ENCODE data around the gene RTP5.

Gene RTP5

GRCh38 chr2:241858206-241859016 lies 11.1 kb upstream of the RTP5 start, which contains the start of gene PDCD1:
PDCD1 (minus strand) TSS chr2:241858894; CDS start chr2:241858838, 56 bp downstream.
- DNase-seq: no peak

DNA sequence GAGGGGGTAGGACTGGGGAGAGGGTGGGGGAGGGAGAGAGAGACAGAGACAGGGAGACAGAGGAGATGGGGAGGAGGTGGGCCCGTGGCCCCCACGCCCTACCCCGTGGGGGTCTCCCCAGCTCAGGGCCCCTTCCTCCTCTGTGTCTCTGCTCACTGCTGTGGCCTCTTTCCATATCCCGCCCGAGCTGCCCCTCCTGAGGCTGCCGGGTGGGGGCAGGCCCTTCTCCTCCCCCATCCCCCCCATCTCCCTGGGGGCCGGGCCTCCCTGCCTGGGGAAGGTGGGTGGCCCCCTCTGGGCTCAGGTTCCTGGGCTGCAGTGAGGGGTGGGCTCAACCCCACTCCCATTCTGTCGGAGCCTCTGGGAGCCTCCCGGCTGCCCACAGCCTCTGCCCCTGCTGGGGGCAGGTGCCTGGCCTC lies 10.5 kb upstream of the RTP5 start:
- no peak for DNase-seq

DNA sequence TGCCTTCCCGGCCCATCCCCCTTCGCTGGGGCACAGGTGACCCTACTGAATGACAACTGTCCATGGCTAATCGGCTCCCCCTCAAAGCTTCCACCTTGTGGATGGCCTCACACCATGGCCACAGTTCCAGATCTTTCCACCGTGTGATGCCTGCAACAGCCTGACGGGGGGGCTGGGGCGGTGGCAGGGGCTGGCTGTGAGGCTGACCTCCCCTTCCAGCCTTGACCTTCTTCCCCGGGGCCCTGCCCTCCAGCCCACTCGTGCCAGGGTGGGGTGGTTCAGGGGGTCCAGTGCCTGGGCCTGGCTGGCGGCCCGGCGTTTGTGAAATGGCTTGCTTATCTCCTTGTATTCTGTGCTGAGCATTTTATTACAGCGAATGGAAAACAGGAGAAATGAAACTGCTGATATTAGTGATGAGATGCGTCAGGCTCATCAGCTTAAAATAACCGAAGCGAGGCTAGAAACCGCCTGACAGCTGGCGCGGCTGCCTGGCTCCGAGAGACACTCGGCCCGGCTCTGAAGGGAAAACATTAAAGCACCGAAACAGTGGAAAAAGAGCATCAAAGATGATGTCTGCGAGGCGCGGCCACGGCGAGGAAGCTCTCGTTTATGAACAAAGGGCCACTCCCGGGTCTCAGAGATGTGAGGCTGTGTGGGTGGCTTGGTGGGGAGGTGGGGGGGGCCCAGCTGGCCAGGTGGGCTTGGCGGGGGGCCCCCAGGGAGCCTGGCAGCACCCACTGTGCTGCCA lies 9.9 kb upstream of the RTP5 start:
- DNase-seq: no peak

- DNase-seq: no peak
Observed at GRCh38 chr2:241860184-241861078, 9.1 kb upstream of the RTP5 start.

- no peak for DNase-seq
Observed at GRCh38 chr2:241861264-241861663, 8.3 kb upstream of the RTP5 start.

- DNase-seq: no peak
Observed at GRCh38 chr2:241862093-241862492, 7.4 kb upstream of the RTP5 start.

DNA sequence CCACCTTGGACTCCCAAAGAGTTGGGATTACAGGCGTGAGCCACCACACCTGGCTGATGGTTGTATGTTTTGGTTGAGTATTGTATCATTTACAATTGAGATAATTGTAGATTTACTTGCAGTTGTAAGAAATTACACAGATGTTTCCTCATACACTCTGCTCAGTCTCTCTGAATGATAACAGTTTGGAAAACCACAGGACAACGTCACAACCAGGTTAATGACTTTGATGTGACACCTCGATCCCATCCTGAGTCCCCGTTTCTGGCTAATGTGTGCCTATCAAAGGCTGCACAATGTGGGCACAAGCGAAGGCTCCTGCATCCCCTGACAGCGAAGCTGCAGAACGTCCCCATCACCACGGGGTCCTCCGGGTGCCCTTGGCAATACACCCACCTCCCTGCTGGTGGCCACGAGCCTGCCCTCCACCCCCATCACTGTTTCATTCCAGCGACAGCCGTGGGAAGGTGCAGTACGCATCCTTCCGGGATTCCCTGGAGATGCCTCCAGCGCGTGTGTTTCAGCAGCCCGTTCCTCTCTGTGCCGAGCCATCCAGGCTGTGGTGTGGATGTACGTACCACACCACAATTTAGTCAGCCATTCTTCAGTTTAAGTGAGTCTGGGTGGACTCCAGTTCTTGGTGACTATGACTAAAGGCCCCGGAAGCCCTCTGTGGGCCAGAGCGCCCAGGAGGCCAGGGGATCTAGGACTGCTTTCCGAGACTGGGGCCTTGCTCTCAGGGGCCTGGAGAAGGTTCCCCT lies 6.6 kb upstream of the RTP5 start:
- DNase-seq: no peak

GRCh38 chr2:241863536-241863954 lies 6.0 kb upstream of the RTP5 start:
- no peak for DNase-seq

DNA sequence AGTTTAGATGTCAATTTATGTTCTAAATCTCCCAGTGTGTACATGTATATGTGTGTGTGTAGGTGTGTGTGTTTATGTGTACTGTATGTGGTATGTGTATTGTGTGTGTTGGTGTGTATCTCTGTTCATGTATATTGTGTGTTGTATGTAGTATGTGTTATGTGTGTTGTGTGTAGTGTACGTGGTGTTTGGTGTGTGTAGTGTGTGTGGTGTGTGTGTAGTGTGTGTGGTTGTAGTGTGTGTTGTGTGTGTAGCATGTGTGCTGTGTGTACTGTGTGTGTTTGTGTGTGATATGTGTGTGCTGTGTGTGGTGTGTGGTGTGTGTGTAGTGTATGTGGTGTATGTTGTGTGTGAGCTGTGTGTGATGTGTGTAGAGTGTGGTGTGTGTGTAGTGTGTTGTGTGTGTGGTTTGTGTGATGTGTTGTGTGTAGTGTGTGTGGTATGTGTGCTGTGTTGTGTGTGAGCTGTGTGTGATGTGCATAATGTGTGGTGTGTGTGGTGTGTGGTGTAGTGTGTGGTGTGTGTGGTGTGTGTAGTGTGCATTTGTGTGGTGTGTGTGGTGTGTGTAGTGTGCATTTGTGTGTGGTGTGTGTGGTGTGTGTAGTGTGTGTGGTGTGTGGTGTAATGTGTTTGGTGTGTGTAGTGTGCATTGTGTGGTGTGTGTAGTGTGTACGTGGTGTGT lies 5.2 kb upstream of the RTP5 start:
- no peak for DNase-seq

DNA sequence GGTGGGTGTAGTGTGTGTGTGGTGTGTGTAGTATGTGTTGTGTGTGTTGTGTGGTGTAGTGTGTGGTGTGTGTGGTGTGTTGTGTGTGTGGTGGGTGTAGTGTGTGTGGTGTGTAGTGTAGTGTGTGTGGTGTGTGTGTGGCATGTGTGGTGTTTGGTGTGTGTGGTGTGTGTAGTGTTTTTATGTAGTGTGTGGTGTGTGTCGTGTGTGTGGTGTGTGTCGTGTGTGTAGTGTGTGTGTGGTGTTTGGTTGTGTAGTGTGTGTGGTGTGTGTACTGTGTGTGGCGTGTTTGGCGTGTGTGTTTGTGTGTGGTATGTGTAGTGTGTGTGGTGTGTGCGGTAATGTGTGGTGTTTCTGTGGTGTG lies 4.7 kb upstream of the RTP5 start:
- no peak for DNase-seq

- no peak for DNase-seq
Observed at GRCh38 chr2:241865416-241865956, 4.0 kb upstream of the RTP5 start.

DNA sequence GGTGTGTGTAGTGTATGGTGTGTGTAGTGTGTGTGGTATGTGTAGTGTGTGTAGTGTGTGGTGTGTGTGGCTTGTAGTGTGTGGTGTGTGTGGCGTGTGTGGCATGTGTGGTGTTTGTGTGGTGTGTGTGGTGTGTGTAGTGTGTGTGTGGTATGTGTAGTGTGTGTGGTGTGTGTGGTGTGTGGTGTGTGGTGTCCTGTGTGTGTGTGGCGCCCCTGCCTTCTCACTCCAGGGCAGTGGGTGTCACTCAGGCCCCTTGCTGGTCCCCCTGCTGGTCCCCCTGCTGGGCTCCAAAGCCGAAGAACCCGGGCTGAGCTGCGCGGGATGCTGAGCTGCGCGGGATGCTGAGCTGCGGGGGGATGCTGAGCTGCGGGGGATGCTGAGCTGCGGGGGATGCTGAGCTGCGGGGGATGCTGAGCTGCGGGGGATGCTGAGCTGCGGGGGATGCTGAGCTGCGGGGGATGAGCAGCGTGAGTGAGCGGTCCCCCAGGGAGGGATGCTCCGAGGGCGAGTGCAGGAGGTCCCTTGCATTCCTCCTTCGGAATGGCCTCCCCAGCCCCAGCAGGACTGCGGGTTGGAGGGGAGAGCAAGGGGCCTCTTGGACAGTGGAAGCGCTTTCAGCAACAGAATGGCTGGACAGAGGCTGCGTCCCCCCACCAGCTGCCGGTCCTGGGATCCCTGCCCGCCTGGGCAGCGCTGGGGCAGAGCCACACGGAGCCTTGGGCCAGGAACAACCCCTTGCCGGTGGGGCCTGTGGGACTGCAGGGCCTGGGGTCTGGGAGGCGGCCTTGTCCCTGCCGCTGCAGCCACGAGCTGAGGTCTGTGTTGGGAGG lies 3.4 kb upstream of the RTP5 start:
- DNase-seq: no peak

GRCh38 chr2:241866790-241867645 lies 2.5 kb upstream of the RTP5 start:
- no peak for DNase-seq

- no peak for DNase-seq
Observed at GRCh38 chr2:241867776-241868420, 1.6 kb upstream of the RTP5 start.

- no peak for DNase-seq
Observed at GRCh38 chr2:241868661-241869081, 858 bp upstream of the RTP5 start.

DNA sequence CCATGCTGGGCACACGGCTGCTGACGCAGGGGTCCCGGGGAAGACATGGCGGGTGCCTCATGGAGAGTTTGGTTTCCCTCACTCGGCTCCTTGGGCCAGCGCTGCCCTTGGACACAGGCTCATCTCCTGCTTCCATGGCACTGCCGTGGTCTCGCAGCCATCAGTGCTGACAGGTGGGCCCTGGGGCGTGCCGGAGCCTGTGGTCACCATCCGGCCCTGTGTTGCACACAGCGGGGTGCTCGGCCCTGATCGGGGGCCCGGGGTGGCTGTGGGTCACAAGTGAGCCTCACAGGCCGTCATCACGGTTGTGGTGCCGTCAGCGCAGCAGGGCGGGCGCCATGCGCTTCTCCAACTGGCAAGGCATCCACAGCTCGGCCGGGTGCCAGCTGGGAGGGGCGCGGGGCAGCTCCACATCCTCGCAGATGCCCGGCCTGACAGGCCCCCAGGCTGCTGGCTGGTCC lies 582 bp downstream of the RTP5 start:
- DNase-seq: no peak

DNA sequence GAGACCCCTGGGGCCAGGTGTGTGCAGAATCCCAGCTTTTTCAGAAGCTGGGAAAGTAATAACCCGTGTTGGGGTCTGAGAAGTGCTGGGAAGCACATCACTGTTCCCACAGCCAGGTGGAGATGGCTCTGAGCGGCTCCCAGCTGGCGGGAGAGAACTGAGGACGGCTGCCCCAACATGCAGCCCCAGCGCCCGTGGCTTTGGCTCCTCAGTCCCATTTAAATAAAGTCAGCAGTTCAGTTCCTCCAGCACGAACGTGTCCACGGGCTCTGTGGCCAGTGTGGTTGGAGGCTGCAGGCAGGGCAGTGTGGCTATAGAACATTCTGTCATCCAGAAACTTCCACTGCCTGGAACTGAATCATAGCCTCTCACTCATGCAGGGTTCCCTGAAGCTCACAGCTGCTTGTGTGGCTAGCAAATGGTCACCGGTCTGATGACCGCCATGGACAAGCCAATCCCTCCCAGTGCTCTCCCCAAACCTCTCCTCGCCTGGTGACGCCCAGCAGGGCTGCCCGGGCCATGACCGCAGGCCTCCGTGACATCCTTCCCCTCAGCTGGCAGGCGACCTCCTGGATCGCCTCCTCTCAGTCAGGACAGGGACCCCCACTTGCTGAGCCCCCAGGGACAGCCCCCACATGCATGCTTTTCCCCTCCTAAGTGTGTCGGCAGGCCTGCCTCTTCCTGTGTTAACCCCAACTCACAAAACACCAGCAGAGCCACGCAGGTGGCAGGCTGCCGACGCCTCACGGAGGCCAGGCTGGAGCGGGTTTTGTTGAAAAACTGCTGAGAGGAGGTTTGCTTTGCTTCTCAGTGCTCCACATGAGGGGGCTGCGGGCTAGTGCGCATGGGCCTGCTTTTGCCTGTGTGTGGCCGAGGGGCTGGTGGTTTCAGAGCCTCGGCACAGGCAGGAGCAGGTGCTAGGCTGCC lies 1.3 kb downstream of the RTP5 start:
- DNase-seq: no peak
